Hippocampal formation (tissue), 2 donors: Measurements from ENCODE around the gene C1QB.

Source experiments
- DNase-seq, 2 donors: peaks; one replicate each; lab custom pipeline; 2025; lab: John Stamatoyannopoulos, UW

The C1QB gene

DNA sequence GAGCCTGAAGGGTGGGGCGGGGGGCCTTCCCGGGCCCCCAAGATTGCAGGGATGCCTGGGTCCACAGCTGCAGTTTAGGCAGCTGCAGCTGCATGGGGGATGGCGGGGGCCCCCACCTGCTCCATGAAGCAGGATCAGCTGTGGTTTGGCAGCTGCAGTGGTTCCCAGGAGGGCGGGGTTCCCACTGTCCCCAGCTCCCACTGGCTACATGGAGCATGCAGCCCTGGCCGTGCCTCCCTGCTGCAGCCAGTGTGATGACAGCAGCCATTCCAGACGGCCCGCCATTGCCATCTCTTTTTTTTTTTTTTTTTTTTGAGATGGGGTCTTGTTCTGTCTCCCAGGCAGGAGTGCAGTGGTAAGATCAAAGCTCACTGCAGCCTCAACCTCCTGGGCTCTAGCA, 17.6 kb upstream of the C1QB start:
- DNase-seq, result no peak

DNA sequence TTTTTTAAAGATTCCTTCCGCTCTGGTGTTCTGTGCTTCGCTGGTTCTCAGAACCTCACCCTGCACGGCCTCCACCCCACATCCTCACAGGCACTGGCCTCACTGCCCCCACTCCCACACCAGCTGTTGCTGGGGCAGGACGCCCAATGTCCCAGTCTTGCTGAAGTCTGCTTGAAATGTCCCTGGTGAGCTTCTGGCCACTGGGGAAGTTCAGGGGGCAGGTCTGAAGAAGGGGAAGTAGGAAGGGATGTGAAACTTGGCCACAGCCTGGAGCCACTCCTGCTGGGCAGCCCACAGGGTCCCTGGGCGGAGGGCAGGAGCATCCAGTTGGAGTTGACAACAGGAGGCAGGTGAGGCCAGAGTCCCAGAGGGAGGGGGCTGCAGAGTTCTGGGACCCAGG, 16.7 kb upstream of the C1QB start, which contains the start of gene C1QA:
Gene C1QA (plus strand): TSS at position 276 of the 400 bp plus-strand sequence. CDS start 989 bp downstream, outside the sequence.
- peak; percentile 38 to 62 for DNase-seq

DNA sequence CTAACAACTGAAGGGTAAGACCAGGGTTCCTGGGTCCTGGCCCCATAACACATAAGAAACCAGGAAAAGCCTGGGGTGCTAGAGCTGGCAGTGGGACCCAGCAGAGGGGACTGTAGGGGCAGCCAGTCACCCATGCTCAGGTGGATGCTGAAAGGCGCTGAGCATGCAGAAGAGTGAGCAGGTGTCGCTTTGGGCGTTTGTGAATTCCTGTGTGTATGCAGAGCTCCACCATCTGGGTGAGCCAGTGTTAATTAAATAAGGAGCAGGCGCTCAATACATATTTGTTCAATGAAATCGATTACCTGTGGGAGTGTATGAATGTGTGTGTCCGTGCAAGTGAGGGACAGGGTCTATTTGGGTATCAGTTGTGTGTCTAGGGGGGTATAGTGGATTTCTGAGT, 16.1 kb upstream of the C1QB start:
- DNase-seq, result no peak

DNA sequence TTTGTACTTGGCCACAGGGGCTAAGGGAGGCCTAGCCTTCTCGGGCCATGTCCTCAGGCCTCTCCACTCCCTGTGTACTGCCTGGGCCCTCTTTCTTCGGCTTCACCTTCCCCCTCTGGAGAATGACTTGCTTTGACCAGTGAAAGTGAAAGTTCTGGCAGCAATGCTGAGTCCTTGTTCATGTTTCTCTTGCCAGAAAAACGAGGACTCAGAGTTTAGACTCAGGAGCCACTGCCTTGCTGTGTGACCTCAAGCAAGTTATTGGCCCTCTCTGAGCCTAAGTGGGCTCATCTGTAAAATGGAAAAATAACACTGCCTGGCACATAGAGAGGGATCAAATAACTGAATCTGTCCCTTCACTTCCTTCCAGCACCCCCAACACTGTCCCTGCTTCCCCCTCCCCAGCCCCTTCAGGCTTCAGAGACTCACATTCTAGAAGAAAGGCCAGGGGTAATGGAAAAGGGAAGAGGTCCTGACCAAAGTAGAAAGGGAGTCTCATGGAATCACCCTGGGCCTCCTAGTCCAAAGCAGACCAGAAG, 15.1 kb upstream of the C1QB start:
- DNase-seq, result no peak

DNA sequence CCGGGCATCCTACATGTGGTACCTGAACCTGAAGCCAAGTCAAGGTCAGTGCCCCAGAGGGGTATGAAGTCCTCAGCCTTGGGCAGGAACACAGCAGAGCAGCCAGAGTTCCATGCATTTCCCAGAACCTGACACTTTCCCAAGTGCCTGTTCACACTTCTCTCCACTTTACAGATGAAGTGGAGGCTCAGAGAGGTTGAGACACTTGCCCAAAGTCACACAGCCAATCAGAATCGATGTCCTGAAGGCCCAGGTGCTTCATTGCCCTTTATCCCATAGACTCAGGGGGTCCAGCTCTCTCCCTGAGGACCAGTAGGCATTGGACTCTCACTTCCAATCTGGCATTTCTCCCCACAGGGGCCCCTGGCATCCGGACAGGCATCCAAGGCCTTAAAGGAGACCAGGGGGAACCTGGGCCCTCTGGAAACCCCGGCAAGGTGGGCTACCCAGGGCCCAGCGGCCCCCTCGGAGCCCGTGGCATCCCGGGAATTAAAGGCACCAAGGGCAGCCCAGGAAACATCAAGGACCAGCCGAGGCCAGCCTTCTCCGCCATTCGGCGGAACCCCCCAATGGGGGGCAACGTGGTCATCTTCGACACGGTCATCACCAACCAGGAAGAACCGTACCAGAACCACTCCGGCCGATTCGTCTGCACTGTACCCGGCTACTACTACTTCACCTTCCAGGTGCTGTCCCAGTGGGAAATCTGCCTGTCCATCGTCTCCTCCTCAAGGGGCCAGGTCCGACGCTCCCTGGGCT, 14.4 kb upstream of the C1QB start:
- no peak for DNase-seq

DNA sequence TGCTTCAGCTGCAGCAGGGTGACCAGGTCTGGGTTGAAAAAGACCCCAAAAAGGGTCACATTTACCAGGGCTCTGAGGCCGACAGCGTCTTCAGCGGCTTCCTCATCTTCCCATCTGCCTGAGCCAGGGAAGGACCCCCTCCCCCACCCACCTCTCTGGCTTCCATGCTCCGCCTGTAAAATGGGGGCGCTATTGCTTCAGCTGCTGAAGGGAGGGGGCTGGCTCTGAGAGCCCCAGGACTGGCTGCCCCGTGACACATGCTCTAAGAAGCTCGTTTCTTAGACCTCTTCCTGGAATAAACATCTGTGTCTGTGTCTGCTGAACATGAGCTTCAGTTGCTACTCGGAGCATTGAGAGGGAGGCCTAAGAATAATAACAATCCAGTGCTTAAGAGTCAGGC, 13.8 kb upstream of the C1QB start:
- no peak for DNase-seq

DNA sequence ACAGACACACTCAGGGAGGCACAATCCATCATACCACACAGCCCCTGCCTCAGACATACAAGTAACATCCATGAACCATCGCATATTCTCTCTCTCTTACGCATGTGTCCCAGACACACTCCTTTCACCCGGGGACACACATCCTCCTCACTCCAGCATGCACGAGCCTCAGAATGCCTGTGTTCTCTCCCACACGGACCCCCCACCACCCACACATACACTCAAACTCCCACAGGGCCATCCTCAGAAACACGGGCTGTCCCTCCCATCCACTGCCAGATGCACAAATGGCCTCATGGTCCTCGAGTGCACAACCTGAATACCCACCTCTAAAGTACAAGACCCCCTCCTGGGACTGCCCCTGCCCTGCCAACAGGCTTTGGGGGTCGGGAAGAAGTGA, 11.8 kb upstream of the C1QB start:
- DNase-seq, result no peak

DNA sequence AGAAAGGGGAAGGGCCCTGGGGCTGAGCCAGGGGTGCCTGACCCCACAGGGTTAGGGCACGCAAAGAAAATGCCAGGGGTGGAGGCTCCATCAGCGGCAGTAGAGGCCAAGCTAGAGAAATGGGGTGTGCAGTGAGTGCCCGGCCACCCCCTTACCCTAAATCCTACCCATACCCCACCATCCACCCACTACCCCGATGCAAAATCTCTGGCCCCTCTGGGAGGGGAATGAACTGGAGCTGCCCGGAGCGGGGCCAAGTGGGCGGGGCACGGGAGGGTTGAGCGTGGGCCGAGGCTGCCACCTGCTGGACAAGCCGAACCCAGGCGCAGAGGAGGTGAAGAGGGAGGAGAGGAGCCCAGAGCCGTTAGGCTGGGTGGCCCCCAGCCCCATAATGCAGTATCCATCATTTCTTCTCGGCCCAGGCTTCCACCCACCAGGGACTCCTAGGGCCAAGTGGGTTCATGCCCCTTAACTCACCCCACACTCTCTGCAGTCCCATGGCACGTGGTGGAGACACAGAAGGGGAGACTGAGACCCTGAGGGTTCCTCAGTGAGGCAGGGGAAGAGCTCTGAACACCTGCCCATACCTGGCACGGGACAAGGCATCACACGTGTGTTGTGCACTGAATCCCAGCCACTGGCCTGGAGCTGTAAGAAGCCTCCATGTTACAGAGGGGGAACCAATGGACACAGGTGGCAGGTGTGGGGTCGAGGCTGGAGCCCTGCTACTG, 11.0 kb upstream of the C1QB start:
- peak; percentile 37 to 62 for DNase-seq

DNA sequence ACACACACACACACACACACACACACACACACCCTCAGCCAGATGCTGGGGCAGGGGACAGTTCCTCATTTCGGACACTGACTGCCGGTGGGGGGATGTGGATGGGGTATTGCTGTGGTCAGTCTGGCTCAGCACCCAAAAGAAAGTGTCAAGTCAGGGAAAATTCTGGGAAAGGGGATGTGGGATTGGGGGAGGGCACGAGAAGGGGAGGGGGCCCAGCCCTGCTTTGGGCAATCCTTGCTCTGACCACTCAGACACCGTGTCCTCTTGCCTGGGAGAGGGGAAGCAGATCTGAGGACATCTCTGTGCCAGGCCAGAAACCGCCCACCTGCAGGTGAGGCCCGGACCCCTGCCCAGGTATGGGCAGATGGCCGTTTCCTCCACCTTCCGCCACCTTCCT, 9.7 kb upstream of the C1QB start, which contains the start of gene C1QC:
Gene C1QC (plus strand): TSS at position 253 of the 400 bp plus-strand sequence. CDS start 391 bp downstream, outside the sequence.
- peak in 1 of 2 donors; percentile 34 for DNase-seq

DNA sequence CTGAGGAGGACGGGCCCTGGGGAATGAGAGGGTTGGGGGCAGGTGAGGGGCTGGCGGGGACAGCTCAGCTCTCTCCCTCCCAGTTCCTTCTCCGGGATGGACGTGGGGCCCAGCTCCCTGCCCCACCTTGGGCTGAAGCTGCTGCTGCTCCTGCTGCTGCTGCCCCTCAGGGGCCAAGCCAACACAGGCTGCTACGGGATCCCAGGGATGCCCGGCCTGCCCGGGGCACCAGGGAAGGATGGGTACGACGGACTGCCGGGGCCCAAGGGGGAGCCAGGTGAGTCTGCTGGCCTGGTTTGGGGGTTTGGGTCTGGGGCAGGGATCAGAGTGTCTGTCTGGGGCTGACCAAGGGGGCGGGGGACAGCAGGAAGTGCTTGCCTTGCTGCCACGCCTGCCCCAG, 9.1 kb upstream of the C1QB start:
- no peak for DNase-seq

DNA sequence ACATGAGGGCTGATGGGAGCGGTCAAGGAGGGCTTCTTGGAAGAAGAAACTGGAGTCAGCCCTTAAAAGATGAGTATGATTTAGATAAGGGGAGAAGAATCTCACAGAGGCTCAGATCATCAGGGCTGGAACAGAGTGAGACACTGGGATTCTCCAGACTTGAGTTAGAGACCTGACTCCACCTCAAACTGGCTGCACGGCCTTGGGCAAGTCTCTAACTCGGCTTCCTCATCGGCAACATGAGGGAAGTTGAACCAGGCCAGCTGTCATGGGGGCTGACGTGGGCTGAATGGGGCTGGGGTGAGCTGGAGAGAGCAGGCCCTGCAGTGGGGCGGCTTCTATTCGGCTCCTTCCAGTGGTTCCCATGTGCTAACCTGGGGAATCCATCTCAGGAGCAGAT, 7.1 kb upstream of the C1QB start:
- DNase-seq, result no peak

DNA sequence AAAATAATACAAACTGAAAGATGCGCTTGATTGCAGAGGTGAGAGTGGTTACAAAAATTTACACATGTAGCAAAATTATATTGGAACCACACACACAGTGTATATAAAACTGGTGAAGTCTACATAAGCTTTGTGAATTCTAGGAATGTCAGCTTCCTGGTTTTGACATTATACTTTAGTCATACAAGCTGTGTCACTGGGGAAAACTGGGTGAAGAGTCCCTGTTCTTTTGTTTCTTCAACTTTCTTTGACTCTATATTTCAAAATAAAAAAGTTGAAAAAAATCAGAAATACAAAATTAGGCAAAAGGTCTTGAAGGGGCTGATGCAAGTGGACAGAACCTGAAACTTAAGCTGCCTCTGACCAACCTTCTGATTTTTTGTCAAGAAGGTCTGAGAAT, 6.7 kb upstream of the C1QB start:
- DNase-seq, result no peak

DNA sequence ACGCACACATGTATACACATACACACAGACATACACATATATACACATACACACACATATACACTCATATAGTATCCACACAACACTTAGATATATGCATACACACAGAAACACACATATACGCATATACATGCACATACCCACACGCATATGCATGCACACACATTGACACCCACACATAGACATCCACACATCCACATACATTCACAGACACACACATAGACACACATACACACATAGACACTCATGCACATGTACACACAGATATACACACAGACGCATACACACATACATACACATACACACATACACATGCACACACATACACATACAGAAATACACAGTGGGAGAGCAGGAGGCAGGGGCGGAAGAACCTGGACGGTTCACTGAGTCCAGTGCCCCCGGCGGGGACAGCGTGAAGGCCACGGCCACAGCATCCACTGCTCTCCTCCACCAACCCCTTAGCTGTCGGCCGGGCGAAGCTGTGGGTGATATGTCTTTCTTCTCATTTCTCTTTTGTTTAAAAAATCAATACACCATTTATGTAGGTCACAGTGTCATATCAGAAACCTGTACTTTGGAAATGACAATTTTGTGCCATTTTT, 2.8 kb upstream of the C1QB start:
- DNase-seq, result no peak

DNA sequence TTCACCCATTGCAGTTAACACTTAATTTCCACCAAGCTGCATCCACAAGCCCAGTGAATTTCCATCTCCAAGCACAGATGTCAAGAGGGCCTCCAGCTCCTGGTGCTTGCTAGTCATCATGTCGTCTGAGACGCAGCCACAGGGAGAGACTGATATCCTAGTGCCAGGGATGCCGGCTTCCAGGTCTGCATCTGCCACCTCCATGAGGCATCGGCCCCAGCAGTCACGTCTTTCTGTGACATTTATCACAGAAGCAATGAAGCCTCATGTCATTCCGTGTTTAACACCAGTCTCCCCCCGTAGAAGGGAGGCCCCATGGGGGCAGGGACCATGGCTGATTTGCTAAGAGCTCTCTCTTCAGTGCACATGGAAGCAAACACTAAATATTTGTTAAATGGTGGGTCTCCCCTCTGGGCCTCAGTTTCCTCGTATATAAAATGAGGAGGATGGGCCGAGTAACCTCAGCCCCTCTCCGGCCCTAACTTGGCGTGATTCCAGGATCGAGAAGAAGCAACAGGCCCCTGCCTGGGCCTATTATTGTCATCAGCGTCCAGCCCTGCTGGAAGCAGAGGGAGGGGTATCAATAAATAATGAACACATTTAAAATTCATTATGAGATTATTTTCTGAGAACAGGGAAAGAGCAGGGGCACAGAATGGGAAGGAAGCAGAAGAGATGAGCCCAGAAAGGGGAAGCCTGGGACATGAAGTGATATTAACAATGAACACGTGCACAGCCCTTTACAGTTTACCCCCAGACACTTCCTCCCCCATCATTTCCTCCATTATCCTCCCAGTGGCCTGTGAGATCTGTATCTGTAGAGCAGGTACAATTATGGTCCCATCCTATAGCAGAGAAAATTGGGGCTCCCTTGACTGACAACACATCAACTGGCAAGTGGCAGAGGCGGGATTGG, 837 bp upstream of the C1QB start:
- no peak for DNase-seq

DNA sequence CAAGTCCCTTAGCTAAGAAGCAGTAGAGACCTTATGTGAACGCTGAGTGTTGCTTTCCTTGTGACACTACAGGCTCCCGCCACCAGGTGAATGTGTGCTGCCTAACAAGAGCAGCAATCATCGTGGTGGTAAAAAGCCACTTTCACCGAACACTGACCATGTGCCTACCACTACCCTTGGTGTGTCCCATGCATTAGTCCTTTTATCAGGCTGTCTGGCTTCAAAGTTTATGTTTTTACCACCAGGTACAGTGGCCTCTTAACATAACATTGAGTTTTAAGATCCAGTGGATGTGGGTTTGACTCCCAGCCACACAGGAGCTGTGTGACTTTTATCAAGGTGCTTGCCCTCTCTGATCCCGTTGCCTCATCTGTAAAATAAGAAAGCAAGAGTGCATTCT, 1.7 kb downstream of the C1QB start:
- DNase-seq, result no peak

DNA sequence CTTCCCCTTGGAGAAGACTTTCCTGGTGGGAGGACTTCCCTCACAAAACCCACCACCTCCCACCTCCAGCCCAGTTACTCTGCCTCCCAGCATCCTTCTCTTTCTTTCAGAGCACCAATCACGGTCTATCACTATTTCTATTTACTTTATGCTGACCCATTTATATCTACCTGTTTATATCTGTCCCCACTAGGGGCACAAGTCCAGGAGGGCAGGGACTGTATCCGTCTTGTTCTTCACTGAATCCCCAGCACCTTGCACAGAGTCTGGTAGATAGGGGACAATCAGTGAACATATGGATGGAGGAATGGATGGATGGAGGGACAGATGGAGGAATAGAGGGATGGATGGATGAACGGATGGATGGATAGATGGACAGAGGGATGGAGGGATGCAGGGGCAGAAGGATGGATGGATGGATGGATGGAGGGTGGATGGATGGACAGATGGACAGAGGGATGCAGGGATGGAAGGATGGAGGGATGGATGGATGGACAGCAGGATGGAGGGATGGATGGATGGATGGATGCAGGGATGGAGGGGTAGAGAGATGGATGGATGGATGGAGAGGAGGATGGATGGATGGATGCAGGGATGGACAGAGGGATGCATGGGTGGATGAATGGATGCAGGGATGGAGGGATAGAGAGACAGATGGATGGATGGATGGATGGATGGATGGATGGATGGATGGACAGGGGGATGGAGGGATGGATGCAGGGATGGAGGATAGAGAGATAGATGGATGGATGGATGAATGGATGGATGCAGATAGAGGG, 5.5 kb downstream of the C1QB start:
- no peak for DNase-seq

DNA sequence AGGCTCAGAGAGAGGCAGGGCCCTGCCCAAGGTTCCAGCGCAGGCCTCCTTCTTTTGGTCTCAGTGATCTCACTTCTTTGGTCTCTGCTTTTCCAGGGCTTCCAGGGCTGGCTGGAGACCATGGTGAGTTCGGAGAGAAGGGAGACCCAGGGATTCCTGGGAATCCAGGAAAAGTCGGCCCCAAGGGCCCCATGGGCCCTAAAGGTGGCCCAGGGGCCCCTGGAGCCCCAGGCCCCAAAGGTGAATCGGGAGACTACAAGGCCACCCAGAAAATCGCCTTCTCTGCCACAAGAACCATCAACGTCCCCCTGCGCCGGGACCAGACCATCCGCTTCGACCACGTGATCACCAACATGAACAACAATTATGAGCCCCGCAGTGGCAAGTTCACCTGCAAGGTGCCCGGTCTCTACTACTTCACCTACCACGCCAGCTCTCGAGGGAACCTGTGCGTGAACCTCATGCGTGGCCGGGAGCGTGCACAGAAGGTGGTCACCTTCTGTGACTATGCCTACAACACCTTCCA, 7.7 kb downstream of the C1QB start:
- DNase-seq, result no peak

DNA sequence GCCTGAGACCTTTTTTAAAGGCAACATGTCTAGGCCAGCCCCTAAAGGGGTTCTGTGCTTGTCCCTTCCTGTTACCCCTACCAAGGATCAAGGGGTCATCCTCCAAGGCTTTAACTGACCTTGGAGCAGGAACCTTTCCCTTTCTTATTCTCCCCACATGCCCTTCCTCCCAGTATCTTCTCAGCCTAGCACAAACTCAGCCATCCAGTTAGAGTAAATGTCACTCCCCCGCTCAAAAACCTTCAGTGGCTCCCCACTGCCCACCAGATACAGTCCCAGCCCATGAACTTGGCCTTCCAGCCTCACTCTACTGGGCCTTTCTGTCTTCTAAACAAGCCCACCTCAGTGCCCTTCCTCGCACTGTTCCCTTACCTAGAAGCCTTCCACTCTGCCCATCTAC, 8.8 kb downstream of the C1QB start:
- no peak for DNase-seq

DNA sequence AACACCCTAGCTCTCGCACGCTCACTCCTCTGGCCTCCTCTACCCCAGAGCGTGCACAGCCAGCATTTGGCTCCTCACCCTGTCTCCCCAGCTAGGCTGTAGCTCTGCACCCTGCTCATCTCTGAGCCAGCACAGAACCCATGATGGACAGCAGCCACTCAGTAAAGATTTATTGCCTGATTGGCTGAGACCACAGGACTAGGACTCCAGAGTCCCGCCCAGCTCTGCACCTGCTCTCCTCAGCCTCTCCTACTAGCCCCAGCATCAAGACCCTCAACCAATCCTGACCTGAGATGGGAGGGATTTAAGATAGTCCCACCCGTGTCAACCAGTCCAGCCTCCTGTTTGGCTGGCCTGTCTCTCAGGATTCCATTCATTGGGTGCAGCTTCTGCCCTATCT, 9.3 kb downstream of the C1QB start:
- DNase-seq, result peak in 1 of 2 donors; percentile 37

DNA sequence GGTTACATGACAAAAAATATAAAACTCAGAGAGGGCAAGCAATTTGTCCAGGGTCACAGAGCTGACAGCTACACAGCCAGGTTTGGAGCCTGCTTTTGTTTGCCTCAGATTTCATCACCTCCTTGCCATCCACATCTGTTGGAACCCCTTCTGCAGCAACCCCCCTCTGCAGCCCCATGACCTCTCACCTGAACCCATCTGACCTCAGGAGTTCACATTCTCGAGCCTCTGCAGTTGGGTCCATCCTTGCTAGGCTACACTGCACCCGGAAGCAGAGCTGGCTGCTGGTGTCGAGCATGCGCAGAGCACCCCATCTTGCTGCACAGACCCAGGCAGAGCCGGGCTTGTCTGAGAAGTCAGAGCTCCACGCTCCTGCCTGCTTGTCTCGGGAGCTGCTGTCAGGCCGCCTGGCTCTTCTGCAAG, 10.0 kb downstream of the C1QB start:
- DNase-seq, result no peak
